ENCODE results near the gene CASD1.

- TF ChIP-seq SMC3 (conservative IDR thresholded peaks at IDR 0.05; ENCODE audit: poor library complexity) (no peak), TAF1 (IDR thresholded peaks at IDR 0.05; ENCODE audit: low read depth) (no peak), REST (IDR thresholded peaks at IDR 0.05; ENCODE audit: borderline replicate concordance) (no peak), CTCF (IDR thresholded peaks at IDR 0.05; ENCODE audit: poor library complexity, severe bottlenecking) (no peak)
Measured at GRCh38 chr7:94571816-94572215, 62.2 kb downstream of the CASD1 start.

All from neural cell (in vitro differentiated cells).